T-helper 2 cell treated with Interferon-gamma antibody and Interleukin-4, amounts not matched to agents 100 ng/mL and 5 ng/mL, for 36 hours (primary cell): Measurements from ENCODE around the gene CDCA7. TPM values are rescaled to one million over a fixed set of nuclear protein-coding genes. Genes with fewer than 3 reads are reported as not detected.
"Not testable (repeated sequence)": the region's sequence is repeated elsewhere in the genome, so short reads cannot be mapped to it uniquely, and the experiment has no call there.

Source experiments
- intact Hi-C: fragments of 100-400 bp; cut with micrococcal nuclease; formaldehyde crosslinking; loops from one replicate; pipeline ENCODE4 v1.15.1; 2023
- total RNA-seq: library from RNA; stranded (reverse); gene quantifications from 2 replicates; pipeline ENCODE4 v1.2.3, GENCODE V29; 2022

Gene CDCA7
- total RNA-seq, 1 donor from 2014 or later: 116 TPM

- intact Hi-C loops: loop anchor here (1.0 to 10.0 kb wide), 3 partner anchors 163 to 943 kb away; no protein-coding TSS in a partner anchor
These were observed 47.1 kb downstream of the CDCA7 start for GRCh38 chr2:173401716-173402326.

GRCh38 chr2:173402405-173402974 is 47.8 kb downstream of the CDCA7 start:
- intact Hi-C loops: loop anchor here (1.0 to 10.0 kb wide), 3 partner anchors 162 to 943 kb away; no protein-coding TSS in a partner anchor

- intact Hi-C loops: loop anchor here (10.0 kb wide), 1 partner anchor 160 kb away; no protein-coding TSS in a partner anchor
These were observed 50.4 kb downstream of the CDCA7 start for GRCh38 chr2:173404841-173405750.

GRCh38 chr2:173407176-173407575 is 52.5 kb downstream of the CDCA7 start:
- intact Hi-C loops: loop anchor here (10.0 kb wide), 1 partner anchor 158 kb away; no protein-coding TSS in a partner anchor

- intact Hi-C loops: loop anchor here (10.0 kb wide), 1 partner anchor 157 kb away; no protein-coding TSS in a partner anchor
These were observed 53.0 kb downstream of the CDCA7 start for GRCh38 chr2:173407646-173408045.

GRCh38 chr2:173410579-173410978 is 55.9 kb downstream of the CDCA7 start:
- intact Hi-C loops: no loop called here

GRCh38 chr2:173412628-173413027 is 58.0 kb downstream of the CDCA7 start:
- intact Hi-C loops: no loop called here

- intact Hi-C loops: no loop called here
These were observed 60.2 kb downstream of the CDCA7 start for GRCh38 chr2:173414823-173415322.

GRCh38 chr2:173415431-173416381 is 61.0 kb downstream of the CDCA7 start:
- intact Hi-C loops: no loop called here

GRCh38 chr2:173416415-173417152 is 61.9 kb downstream of the CDCA7 start:
- intact Hi-C loops: not testable (repeated sequence)

GRCh38 chr2:173417341-173417740 is 62.7 kb downstream of the CDCA7 start:
- intact Hi-C loops: no loop called here

- intact Hi-C loops: no loop called here
These were observed 63.1 kb downstream of the CDCA7 start for GRCh38 chr2:173417802-173418201.
